ENCODE results near the gene CDHR1. TPM values are rescaled to one million over a fixed set of nuclear protein-coding genes. Genes with fewer than 3 reads are reported as not detected.

Gene CDHR1
- total and polyA plus RNA-seq, 2 experiments from 2014 or later = 3.2 to 6.6 TPM

DNA sequence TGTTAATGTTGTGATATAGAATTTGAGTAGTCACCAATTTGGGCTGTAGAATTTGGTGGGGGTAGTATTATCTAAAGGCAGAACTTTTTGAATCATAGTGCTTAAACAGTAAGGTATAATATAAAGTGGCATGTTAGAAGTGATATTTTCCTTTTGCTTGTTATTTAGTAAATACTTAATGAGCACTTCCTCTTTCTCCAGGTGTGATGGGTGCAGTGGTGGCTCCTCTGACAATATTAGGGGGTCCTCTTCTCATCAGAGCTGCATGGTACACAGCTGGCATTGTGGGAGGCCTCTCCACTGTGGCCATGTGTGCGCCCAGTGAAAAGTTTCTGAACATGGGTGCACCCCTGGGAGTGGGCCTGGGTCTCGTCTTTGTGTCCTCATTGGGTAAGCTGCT, 44.5 kb upstream of the CDHR1 start:
- Histone ChIP-seq H3K9me2 (ENCODE audit: insufficient read depth) (no peaks in the 10 kb centered on the region), H3K4me1 (ENCODE audit: insufficient read depth) (no peaks in the 10 kb centered on the region), H3K4me2 (no peak overlapping the region), H3K4me3 (no peak overlapping the region), H3K27ac (ENCODE audit: low read depth) (no peak overlapping the region), H3K79me2 (replicated peaks; ENCODE audit: insufficient read depth) (no peaks in the 10 kb centered on the region), H4K20me1 (replicated peaks; ENCODE audit: insufficient read depth) (peaks cover 3% of the 10 kb centered on the region; the same call in 1 of the 2 replicates), H2AFZ (no peak overlapping the region), H3K36me3 (ENCODE audit: insufficient read depth) (peaks cover 49% of the 10 kb centered on the region; the same call in 1 of the 2 replicates), H3F3A (replicated peaks; ENCODE audit: low read depth) (no peaks in the 10 kb centered on the region), H3K27me3 (ENCODE audit: insufficient read depth) (no peaks in the 10 kb centered on the region)
- H3K36me3 Mint-ChIP-seq (ENCODE audit: low read depth) = peaks cover 72% of the 10 kb centered on the region
- ATAC-seq = no peak
- TF ChIP-seq ZNF114 (CRISPR knock-in tag; IDR thresholded peaks at IDR 0.05) (no peak), ZNF462 (CRISPR knock-in tag; IDR thresholded peaks at IDR 0.05) (no peak), EZH2phosphoT487 (IDR thresholded peaks at IDR 0.05; ENCODE audit: unreplicated experiment) (no peak), CTCF (conservative IDR thresholded peaks at IDR 0.05; ENCODE audit: low read depth in 2 of 2) (no peak), POLR2AphosphoS5 (IDR thresholded peaks at IDR 0.05; ENCODE audit: low read depth) (no peak), CREB1 (CRISPR knock-in tag; IDR thresholded peaks at IDR 0.05; ENCODE audit: low read depth) (no peak), NANOG (IDR thresholded peaks at IDR 0.05; ENCODE audit: borderline replicate concordance) (no peak), REST (IDR thresholded peaks at IDR 0.05; ENCODE audit: unreplicated experiment) (no peak), STAT1 (IDR thresholded peaks at IDR 0.05; ENCODE audit: unreplicated experiment) (no peak), ZNF331 (CRISPR knock-in tag; IDR thresholded peaks at IDR 0.05; ENCODE audit: low read depth) (no peak), JUNB (IDR thresholded peaks at IDR 0.05; ENCODE audit: unreplicated experiment) (no peak), EZH2 (IDR thresholded peaks at IDR 0.05; ENCODE audit: low read depth, unreplicated experiment) (no peak)
- TF ChIP-seq, protein P1, sequence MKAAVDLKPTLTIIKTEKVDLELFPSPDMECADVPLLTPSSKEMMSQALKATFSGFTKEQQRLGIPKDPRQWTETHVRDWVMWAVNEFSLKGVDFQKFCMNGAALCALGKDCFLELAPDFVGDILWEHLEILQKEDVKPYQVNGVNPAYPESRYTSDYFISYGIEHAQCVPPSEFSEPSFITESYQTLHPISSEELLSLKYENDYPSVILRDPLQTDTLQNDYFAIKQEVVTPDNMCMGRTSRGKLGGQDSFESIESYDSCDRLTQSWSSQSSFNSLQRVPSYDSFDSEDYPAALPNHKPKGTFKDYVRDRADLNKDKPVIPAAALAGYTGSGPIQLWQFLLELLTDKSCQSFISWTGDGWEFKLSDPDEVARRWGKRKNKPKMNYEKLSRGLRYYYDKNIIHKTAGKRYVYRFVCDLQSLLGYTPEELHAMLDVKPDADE (IDR thresholded peaks at IDR 0.05) = no peak
- H3K4me1 Mint-ChIP-seq = peaks cover under 1% of the 10 kb centered on the region; the same call in 1 of the 3 replicates
- H3K27ac Mint-ChIP-seq = no peak overlapping the region
- no peaks in the 10 kb centered on the region for H3K27me3 Mint-ChIP-seq (ENCODE audit: insufficient read depth, low read depth, poor library complexity)
- H3K4me3 Mint-ChIP-seq = no peak overlapping the region
- H3K9me3 Mint-ChIP-seq = no peaks in the 10 kb centered on the region
- DNase-seq (ENCODE audit: low spot score) = no peak

Measured in GM23338 (cell line).